Stimulated activated CD4-positive, alpha-beta T cell treated with anti-CD3 and anti-CD28 coated beads, Interleukin-1b, Interleukin-23, amount 100 ng/mL, for 4 hours (primary cell): ENCODE data around the gene STAC2.
A peak's percentile ranks its signal among the peaks of the same experiment; 100 is the strongest.

Source experiments
- DNase-seq, 2 donors: peaks; one replicate each; pipeline ENCODE4 v3.0.0-alpha.2; 2020; ENCODE audit warnings: low read depth in 2 of 2

STAC2 gene

GRCh38 chr17:39164675-39165143, 61.0 kb downstream of the STAC2 start:
- peak; percentile 56 to 65 for DNase-seq

- DNase-seq: no peak
Measured at GRCh38 chr17:39161962-39162361, 63.8 kb downstream of the STAC2 start.
